ENCODE results near the gene UNC13B.

GRCh38 chr9:35348109-35348508 is 186.3 kb downstream of the UNC13B start:
- TF ChIP-seq RFX5 (IDR thresholded peaks at IDR 0.05; ENCODE audit: low read depth, low read length): no peak
- TF ChIP-seq SMC3 (IDR thresholded peaks at IDR 0.05; ENCODE audit: low read length): no peak
- no peak for TF ChIP-seq ETV6 (CRISPR knock-in tag; conservative IDR thresholded peaks at IDR 0.05)
